ENCODE data around the gene METTL6.

DNA sequence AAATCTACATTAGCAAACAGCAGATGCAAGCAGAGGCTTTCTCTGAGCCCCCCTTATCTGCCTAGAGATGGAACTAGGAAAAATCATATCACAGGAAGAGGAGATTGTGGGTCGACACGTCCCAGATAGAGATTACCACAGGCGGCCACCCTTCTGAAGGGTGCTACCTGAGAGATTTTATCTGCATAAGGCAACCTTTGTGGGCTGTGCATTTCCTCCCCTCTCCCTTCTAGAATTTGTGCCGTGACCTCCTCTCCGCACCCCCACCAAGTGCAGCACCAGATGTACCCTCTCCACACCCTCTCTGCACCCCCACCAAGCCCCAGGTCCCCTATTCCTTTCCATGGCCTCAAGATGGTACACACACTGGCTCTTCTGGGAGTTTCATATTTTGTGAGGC is 27.4 kb downstream of the METTL6 start:
- TF ChIP-seq GATA3 (IDR thresholded peaks at IDR 0.05; ENCODE audit: low read depth, low read length) (no peak), GATA2 (IDR thresholded peaks at IDR 0.05; ENCODE audit: low read depth, low read length) (no peak)

All from SH-SY5Y (cell line).